HL-60 (cell line): ENCODE measurements around the gene SIGLEC9.

Source experiments
- GABPA ChIP-seq: IDR thresholded peaks from 2 replicates; pipeline ENCODE4 v1.6.1; 2012; ENCODE audit warnings: low read depth
- POLR2AphosphoS5 ChIP-seq: IDR thresholded peaks from 2 replicates; pipeline ENCODE4 v1.6.1; 2012; ENCODE audit warnings: low read depth
- SPI1 ChIP-seq: IDR thresholded peaks from 2 replicates; pipeline ENCODE4 v1.6.1; 2012; ENCODE audit warnings: low read depth, mild to moderate bottlenecking, borderline replicate concordance
- TF ChIP-seq, protein P1 (sequence below): IDR thresholded peaks from one replicate; pipeline ENCODE4 v1.5.1; 2011; ENCODE audit warnings: low read length, control low read depth, inconsistent platforms; ENCODE audit not compliant: insufficient read depth
- TF ChIP-seq, protein P2 (sequence below): IDR thresholded peaks from 2 replicates; pipeline ENCODE4 v1.6.1; 2012; ENCODE audit warnings: low read depth; ENCODE audit not compliant: insufficient replicate concordance

DNA sequence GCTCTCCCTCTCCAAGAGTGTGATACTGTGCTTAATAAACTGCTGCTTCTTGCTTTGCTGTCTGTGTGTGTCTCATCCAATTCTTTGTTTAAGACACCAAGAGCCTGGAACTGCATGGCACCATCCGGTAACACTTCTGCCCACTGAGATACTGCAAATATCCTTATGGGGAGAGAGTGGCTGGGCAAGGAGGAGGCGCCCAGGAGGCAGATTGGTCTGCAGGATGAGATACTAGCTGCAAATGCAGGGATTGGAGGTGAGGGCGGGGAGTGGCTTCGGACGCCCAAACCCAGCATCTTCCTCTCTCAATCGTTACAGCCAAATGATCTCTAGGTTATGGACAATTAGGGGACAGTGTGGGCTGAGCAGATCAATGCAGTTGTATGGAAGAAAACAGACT is 15.7 kb downstream of the SIGLEC9 start:
- TF ChIP-seq, protein P1, sequence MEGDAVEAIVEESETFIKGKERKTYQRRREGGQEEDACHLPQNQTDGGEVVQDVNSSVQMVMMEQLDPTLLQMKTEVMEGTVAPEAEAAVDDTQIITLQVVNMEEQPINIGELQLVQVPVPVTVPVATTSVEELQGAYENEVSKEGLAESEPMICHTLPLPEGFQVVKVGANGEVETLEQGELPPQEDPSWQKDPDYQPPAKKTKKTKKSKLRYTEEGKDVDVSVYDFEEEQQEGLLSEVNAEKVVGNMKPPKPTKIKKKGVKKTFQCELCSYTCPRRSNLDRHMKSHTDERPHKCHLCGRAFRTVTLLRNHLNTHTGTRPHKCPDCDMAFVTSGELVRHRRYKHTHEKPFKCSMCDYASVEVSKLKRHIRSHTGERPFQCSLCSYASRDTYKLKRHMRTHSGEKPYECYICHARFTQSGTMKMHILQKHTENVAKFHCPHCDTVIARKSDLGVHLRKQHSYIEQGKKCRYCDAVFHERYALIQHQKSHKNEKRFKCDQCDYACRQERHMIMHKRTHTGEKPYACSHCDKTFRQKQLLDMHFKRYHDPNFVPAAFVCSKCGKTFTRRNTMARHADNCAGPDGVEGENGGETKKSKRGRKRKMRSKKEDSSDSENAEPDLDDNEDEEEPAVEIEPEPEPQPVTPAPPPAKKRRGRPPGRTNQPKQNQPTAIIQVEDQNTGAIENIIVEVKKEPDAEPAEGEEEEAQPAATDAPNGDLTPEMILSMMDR, result no peak
- TF ChIP-seq POLR2AphosphoS5 (no peak), GABPA (no peak), SPI1 (no peak)
- TF ChIP-seq, protein P2, sequence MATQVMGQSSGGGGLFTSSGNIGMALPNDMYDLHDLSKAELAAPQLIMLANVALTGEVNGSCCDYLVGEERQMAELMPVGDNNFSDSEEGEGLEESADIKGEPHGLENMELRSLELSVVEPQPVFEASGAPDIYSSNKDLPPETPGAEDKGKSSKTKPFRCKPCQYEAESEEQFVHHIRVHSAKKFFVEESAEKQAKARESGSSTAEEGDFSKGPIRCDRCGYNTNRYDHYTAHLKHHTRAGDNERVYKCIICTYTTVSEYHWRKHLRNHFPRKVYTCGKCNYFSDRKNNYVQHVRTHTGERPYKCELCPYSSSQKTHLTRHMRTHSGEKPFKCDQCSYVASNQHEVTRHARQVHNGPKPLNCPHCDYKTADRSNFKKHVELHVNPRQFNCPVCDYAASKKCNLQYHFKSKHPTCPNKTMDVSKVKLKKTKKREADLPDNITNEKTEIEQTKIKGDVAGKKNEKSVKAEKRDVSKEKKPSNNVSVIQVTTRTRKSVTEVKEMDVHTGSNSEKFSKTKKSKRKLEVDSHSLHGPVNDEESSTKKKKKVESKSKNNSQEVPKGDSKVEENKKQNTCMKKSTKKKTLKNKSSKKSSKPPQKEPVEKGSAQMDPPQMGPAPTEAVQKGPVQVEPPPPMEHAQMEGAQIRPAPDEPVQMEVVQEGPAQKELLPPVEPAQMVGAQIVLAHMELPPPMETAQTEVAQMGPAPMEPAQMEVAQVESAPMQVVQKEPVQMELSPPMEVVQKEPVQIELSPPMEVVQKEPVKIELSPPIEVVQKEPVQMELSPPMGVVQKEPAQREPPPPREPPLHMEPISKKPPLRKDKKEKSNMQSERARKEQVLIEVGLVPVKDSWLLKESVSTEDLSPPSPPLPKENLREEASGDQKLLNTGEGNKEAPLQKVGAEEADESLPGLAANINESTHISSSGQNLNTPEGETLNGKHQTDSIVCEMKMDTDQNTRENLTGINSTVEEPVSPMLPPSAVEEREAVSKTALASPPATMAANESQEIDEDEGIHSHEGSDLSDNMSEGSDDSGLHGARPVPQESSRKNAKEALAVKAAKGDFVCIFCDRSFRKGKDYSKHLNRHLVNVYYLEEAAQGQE, result no peak
